ENCODE measurements around the gene TNK1. TPM values are rescaled to one million over a fixed set of nuclear protein-coding genes. Genes with fewer than 3 reads are reported as not detected.
"Not testable (repeated sequence)": the region's sequence is repeated elsewhere in the genome, so short reads cannot be mapped to it uniquely, and the experiment has no call there.

Gene TNK1
- total and polyA plus RNA-seq, 2 experiments from 2014 or later = 6.1 to 8.9 TPM

GRCh38 chr17:7336240-7337175, 44.4 kb upstream of the TNK1 start, which contains the start of gene ACAP1:
Gene ACAP1 (plus strand): TSS chr17:7336529. CDS start chr17:7336735, 206 bp downstream.
- Histone ChIP-seq H3K27me3 (ENCODE audit: insufficient read depth) (no peaks in the 10 kb centered on the region), H3K79me2 (replicated peaks; ENCODE audit: insufficient read depth) (no peaks in the 10 kb centered on the region), H3K4me3 (peak within 1 kb of the TSS; percentile 53), H4K20me1 (replicated peaks; ENCODE audit: insufficient read depth) (no peaks in the 10 kb centered on the region), H3K27ac (ENCODE audit: low read depth) (peak within 1 kb of the TSS; percentile 95), H3K4me1 (ENCODE audit: insufficient read depth) (peaks cover 18% of the 10 kb centered on the region), H3K9me2 (ENCODE audit: insufficient read depth) (no peaks in the 10 kb centered on the region), H2AFZ (peak within 1 kb of the TSS; percentile 69), H3K4me2 (peak within 1 kb of the TSS; percentile 78), H3K36me3 (ENCODE audit: insufficient read depth) (no peaks in the 10 kb centered on the region; the same call in 1 of the 2 replicates), H3F3A (replicated peaks; ENCODE audit: low read depth) (peaks cover 26% of the 10 kb centered on the region)
- DNase-seq (ENCODE audit: low spot score) (peak; percentile 90), ATAC-seq (peak; percentile 94)
- Mint-ChIP-seq H3K27ac (peak within 1 kb of the TSS; percentile 87), H3K36me3 (ENCODE audit: low read depth) (peaks cover 6% of the 10 kb centered on the region), H3K4me3 (peak within 1 kb of the TSS; percentile 66), H3K9me3 (no peaks in the 10 kb centered on the region), H3K27me3 (ENCODE audit: insufficient read depth, low read depth, poor library complexity) (peaks cover 7% of the 10 kb centered on the region), H3K4me1 (peaks cover 29% of the 10 kb centered on the region)
- peak; percentile 43; the same call in 1 of the 2 replicates for TF ChIP-seq POLR2AphosphoS5 (IDR thresholded peaks at IDR 0.05; ENCODE audit: low read depth)
- no peak for TF ChIP-seq EZH2 (IDR thresholded peaks at IDR 0.05; ENCODE audit: low read depth, unreplicated experiment)
- peak; percentile 82; the same call in 1 of the 2 replicates for TF ChIP-seq ETS1 (IDR thresholded peaks at IDR 0.05)
- TF ChIP-seq ZNF462 (CRISPR knock-in tag; IDR thresholded peaks at IDR 0.05) = 0 out of 2 replicates have a peak, but pooled peaks have one; percentile 40

GRCh38 chr17:7337600-7337999, 43.3 kb upstream of the TNK1 start:
- peaks cover 21% of the 10 kb centered on the region for H3F3A ChIP-seq (replicated peaks; ENCODE audit: low read depth)
- peaks cover 24% of the 10 kb centered on the region for H3K4me1 Mint-ChIP-seq
- peak overlapping the region; percentile 73; the same call in 1 of the 2 replicates for H3K27ac Mint-ChIP-seq
- H3K4me3 ChIP-seq = peak overlapping the region; percentile 53; the same call in 1 of the 2 replicates
- H3K36me3 Mint-ChIP-seq (ENCODE audit: low read depth); H3K27me3 Mint-ChIP-seq (ENCODE audit: insufficient read depth, low read depth, poor library complexity); H3K36me3 ChIP-seq (ENCODE audit: insufficient read depth); ATAC-seq; H3K27me3 ChIP-seq (ENCODE audit: insufficient read depth); H3K9me2 ChIP-seq (ENCODE audit: insufficient read depth); DNase-seq (ENCODE audit: low spot score); H3K9me3 Mint-ChIP-seq; H4K20me1 ChIP-seq (replicated peaks; ENCODE audit: insufficient read depth); H3K79me2 ChIP-seq (replicated peaks; ENCODE audit: insufficient read depth); H2AFZ ChIP-seq: not testable (repeated sequence)
- H3K27ac ChIP-seq (ENCODE audit: low read depth) = peak overlapping the region; percentile 95
- H3K4me1 ChIP-seq (ENCODE audit: insufficient read depth) = peaks cover 18% of the 10 kb centered on the region
- peak overlapping the region; percentile 66; the same call in 2 of the 3 replicates for H3K4me3 Mint-ChIP-seq
- peak overlapping the region; percentile 78 for H3K4me2 ChIP-seq
